Measurements from ENCODE around the gene ATP13A4. TPM values are rescaled to one million over a fixed set of nuclear protein-coding genes. Genes with fewer than 3 reads are reported as not detected.

ATP13A4 gene
- total RNA-seq, 1 donor from 2014 or later: 2.3 TPM

- no peak overlapping the region for H3K4me3 Mint-ChIP-seq (ENCODE audit: low read depth)
- H3K4me1 Mint-ChIP-seq (ENCODE audit: low read depth): no peaks in the 10 kb centered on the region
- no peak overlapping the region for H3K27ac Mint-ChIP-seq
- H3K9me3 Mint-ChIP-seq: no peaks in the 10 kb centered on the region
- no peak for DNase-seq (ENCODE audit: low spot score)
- intact Hi-C loops (cut with micrococcal nuclease): no loop called here
- H3K27me3 Mint-ChIP-seq (ENCODE audit: low read depth): no peaks in the 10 kb centered on the region
- no peaks in the 10 kb centered on the region for H3K36me3 Mint-ChIP-seq (ENCODE audit: low read depth)
Measured at GRCh38 chr3:193396451-193397244, 158.0 kb downstream of the ATP13A4 start.

DNA sequence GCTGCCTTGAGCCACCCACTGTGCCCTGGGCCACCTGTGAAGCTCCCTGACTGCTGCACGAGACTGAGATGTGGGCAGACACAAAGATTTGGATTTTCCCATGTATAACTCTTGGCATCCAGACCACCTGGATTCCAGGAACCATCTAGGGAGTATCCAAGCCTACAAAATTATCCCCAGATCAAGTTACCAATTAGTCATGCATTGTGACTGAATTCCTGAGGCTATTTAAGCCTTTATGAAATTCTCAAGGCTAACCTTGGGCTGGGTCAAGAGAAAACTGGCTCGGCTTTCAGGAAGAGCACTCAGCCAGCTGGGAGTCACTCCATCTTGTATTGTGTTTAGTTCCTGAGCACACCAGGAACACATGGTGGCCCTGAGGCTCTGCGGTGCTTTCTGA, 162.8 kb downstream of the ATP13A4 start:
- Mint-ChIP-seq H3K27me3 (ENCODE audit: low read depth) (peaks cover 2% of the 10 kb centered on the region), H3K4me3 (ENCODE audit: low read depth) (no peak overlapping the region), H3K36me3 (ENCODE audit: low read depth) (no peaks in the 10 kb centered on the region), H3K4me1 (ENCODE audit: low read depth) (no peaks in the 10 kb centered on the region), H3K27ac (no peak overlapping the region), H3K9me3 (no peaks in the 10 kb centered on the region)
- no peak for DNase-seq (ENCODE audit: low spot score)
- intact Hi-C loops (cut with micrococcal nuclease): no loop called here

GRCh38 chr3:193389335-193389734, 165.4 kb downstream of the ATP13A4 start:
- Mint-ChIP-seq H3K36me3 (ENCODE audit: low read depth) (no peaks in the 10 kb centered on the region), H3K27ac (no peak overlapping the region)
- DNase-seq (ENCODE audit: low spot score): no peak

DNA sequence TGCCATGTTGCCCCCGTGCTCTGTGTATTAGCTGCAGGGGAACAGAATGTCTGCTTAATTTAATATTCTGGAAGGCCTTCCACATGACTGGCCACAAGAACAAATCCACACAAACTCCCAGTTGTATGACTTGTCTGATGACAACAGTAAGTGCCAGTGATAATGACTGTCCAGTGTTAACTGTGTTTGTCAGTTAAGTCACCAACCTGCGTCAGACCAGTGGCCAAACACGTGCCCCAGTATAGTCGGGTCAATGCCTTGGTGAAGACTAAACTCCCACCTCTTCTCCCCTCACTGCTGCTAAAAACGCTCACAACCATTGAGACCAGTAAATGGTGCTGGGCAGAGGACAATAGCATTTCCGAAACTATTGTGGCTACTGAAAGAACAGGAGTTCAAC, 166.3 kb downstream of the ATP13A4 start:
- H3K27ac Mint-ChIP-seq: no peak overlapping the region
- H3K4me3 Mint-ChIP-seq (ENCODE audit: low read depth): no peak overlapping the region
- no peaks in the 10 kb centered on the region for H3K36me3 Mint-ChIP-seq (ENCODE audit: low read depth)
- H3K9me3 Mint-ChIP-seq: no peaks in the 10 kb centered on the region
- intact Hi-C loops (cut with micrococcal nuclease): no loop called here
- H3K27me3 Mint-ChIP-seq (ENCODE audit: low read depth): peaks cover 2% of the 10 kb centered on the region
- H3K4me1 Mint-ChIP-seq (ENCODE audit: low read depth): no peaks in the 10 kb centered on the region
- no peak for DNase-seq (ENCODE audit: low spot score)

More at GRCh38 chr3:193389335-193389734, 165.4 kb downstream of the ATP13A4 start:
- Mint-ChIP-seq H3K9me3 (no peaks in the 10 kb centered on the region), H3K4me3 (ENCODE audit: low read depth) (no peak overlapping the region), H3K27me3 (ENCODE audit: low read depth) (peaks cover 2% of the 10 kb centered on the region), H3K4me1 (ENCODE audit: low read depth) (no peaks in the 10 kb centered on the region)
- intact Hi-C loops (cut with micrococcal nuclease): no loop called here

DNA sequence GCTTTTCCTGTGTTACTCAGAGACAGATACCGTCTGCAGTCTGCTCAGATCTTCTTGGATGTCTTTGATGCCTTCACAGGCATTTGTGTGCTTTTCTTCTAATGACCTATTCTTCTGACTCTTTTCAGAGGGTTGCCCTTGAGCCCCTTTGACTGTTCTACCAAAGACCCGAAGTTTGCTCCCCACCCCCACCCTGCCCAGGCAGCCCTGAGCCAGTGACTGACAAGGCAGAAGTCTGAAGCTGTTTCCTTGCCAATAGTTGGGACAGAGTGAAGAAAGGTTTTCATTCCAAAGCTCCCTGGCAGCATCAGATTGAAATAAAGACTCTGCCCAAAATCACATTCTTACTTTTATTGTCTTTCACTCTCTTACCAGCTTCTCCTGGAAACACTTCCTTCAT, 167.1 kb downstream of the ATP13A4 start:
- intact Hi-C loops (cut with micrococcal nuclease): no loop called here
- H3K4me1 Mint-ChIP-seq (ENCODE audit: low read depth): no peaks in the 10 kb centered on the region

DNA sequence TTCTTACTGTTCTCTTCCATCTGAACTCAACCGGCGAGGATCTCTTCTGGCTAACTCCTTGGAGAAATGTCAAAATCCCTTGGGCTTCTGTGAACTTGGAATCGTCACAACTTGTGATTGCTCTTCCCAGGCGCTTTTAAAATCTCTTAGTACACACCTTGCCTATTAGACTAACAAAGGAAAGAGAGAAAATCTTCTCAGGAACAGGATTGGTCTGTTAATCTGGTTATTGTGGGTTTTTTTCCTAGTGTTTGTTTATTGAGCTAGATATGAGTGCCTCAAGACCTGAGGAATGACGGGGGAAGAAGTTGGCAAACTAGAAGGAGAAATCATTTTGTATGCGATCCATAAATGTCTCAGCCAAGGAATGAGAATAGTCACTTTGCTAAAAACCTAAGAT, 176.0 kb downstream of the ATP13A4 start, which contains the start of gene ATP13A5:
Gene ATP13A5 (minus strand): TSS at position 48 of the 400 bp plus-strand sequence. CDS start 28 bp downstream, at position 20.
- peaks cover 21% of the 10 kb centered on the region for H3K27me3 Mint-ChIP-seq (ENCODE audit: low read depth)
- DNase-seq (ENCODE audit: low spot score): no peak
- H3K27ac Mint-ChIP-seq: no peak within 1 kb of the TSS
- intact Hi-C loops (cut with micrococcal nuclease): no loop called here
- H3K4me1 Mint-ChIP-seq (ENCODE audit: low read depth): no peaks in the 10 kb centered on the region
- no peaks in the 10 kb centered on the region for H3K9me3 Mint-ChIP-seq
- no peaks in the 10 kb centered on the region for H3K36me3 Mint-ChIP-seq (ENCODE audit: low read depth)
- H3K4me3 Mint-ChIP-seq (ENCODE audit: low read depth): no peak within 1 kb of the TSS

More for the DNA sequence above, 167.1 kb downstream of the ATP13A4 start:
- Mint-ChIP-seq H3K27ac (no peak overlapping the region), H3K4me3 (ENCODE audit: low read depth) (no peak overlapping the region), H3K9me3 (no peaks in the 10 kb centered on the region), H3K36me3 (ENCODE audit: low read depth) (no peaks in the 10 kb centered on the region), H3K27me3 (ENCODE audit: low read depth) (peaks cover 3% of the 10 kb centered on the region)
- DNase-seq (ENCODE audit: low spot score): no peak

DNA sequence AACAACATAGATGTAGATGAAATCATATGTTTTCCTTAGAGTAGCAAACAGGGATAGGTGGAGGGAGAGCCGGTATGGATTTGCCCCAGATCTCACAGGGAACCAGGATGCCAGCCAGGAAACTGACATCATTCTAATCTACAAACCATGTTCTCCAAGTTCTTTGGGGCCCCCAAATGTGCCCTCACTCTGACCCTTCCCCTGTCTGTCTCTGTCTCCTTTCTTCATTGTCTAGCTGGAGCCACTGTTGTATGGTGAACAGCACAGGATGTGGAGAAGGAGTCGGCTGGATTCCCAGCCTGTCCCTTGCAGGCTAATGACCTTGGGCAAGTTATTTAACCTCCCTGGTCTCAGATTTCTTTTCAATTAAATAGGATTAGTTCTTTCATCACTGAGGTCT, 177.1 kb downstream of the ATP13A4 start:
- no peak overlapping the region for H3K4me3 Mint-ChIP-seq (ENCODE audit: low read depth)

DNA sequence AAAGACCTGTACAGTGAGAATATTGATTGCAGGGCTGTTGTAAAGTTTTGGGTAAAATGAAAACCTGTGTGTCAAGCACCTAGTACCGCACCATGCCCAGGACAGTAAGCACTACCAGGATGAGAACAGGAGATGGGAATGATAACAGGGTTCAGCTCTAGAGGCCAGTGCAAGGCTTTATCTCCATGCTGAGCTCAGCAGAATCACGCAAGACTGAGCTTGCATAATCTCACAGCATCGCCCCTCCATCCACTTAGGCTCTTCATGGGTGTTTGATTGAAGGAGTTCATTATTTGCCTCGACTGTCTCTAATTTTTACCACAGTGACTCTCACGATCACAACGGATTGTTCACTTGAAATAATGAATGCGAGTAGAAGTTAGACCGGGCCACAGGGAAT, 179.1 kb downstream of the ATP13A4 start:
- intact Hi-C loops (cut with micrococcal nuclease): no loop called here
- Mint-ChIP-seq H3K27me3 (ENCODE audit: low read depth) (peaks cover 19% of the 10 kb centered on the region), H3K4me1 (ENCODE audit: low read depth) (peaks cover 9% of the 10 kb centered on the region), H3K4me3 (ENCODE audit: low read depth) (no peak overlapping the region), H3K9me3 (no peaks in the 10 kb centered on the region), H3K27ac (no peak overlapping the region), H3K36me3 (ENCODE audit: low read depth) (no peaks in the 10 kb centered on the region)
- no peak for DNase-seq (ENCODE audit: low spot score)

More for the DNA sequence above, 177.1 kb downstream of the ATP13A4 start:
- Mint-ChIP-seq H3K9me3 (no peaks in the 10 kb centered on the region), H3K36me3 (ENCODE audit: low read depth) (no peaks in the 10 kb centered on the region), H3K27me3 (ENCODE audit: low read depth) (peaks cover 21% of the 10 kb centered on the region), H3K4me1 (ENCODE audit: low read depth) (peaks cover 7% of the 10 kb centered on the region), H3K27ac (no peak overlapping the region)
- no peak for DNase-seq (ENCODE audit: low spot score)
- intact Hi-C loops (cut with micrococcal nuclease): no loop called here

GRCh38 chr3:193372783-193373182, 181.9 kb downstream of the ATP13A4 start:
- Mint-ChIP-seq H3K4me3 (ENCODE audit: low read depth) (no peak overlapping the region), H3K4me1 (ENCODE audit: low read depth) (peaks cover 9% of the 10 kb centered on the region), H3K27ac (no peak overlapping the region), H3K36me3 (ENCODE audit: low read depth) (no peaks in the 10 kb centered on the region), H3K27me3 (ENCODE audit: low read depth) (peaks cover 16% of the 10 kb centered on the region), H3K9me3 (no peaks in the 10 kb centered on the region)
- no peak for DNase-seq (ENCODE audit: low spot score)
- intact Hi-C loops (cut with micrococcal nuclease): no loop called here

DNA sequence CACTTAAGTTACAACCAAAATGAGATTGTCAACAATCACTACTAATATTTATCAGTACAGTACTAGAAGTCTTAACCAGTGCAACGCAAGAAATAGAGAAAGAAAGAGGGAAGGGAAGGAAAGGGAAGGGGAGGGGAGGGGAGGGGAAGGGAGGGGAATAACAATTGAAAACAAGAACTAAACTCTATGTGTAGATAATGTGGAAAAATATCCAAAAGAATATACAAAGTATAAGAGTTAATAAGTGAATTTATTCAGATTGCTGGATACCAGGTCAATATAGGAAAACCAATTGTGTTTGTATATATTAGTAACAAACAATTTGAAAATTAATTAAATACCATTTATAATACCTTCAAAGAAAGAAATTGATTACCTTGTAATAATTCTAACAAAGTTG, 186.8 kb downstream of the ATP13A4 start:
- H3K9me3 Mint-ChIP-seq: no peaks in the 10 kb centered on the region
- H3K4me1 Mint-ChIP-seq (ENCODE audit: low read depth): peaks cover 5% of the 10 kb centered on the region
- peaks cover 18% of the 10 kb centered on the region for H3K27me3 Mint-ChIP-seq (ENCODE audit: low read depth)
- no peak overlapping the region for H3K4me3 Mint-ChIP-seq (ENCODE audit: low read depth)
- H3K36me3 Mint-ChIP-seq (ENCODE audit: low read depth): no peaks in the 10 kb centered on the region
- intact Hi-C loops (cut with micrococcal nuclease): loop anchor here (10.0 kb wide), 1 partner anchor 57 kb away; no protein-coding TSS in a partner anchor
- H3K27ac Mint-ChIP-seq: no peak overlapping the region
- no peak for DNase-seq (ENCODE audit: low spot score)

- Mint-ChIP-seq H3K27ac (no peak overlapping the region), H3K36me3 (ENCODE audit: low read depth) (no peaks in the 10 kb centered on the region), H3K4me1 (ENCODE audit: low read depth) (no peaks in the 10 kb centered on the region), H3K27me3 (ENCODE audit: low read depth) (no peaks in the 10 kb centered on the region), H3K9me3 (no peaks in the 10 kb centered on the region), H3K4me3 (ENCODE audit: low read depth) (no peak overlapping the region)
- no peak for DNase-seq (ENCODE audit: low spot score)
- intact Hi-C loops (cut with micrococcal nuclease): no loop called here
Measured at GRCh38 chr3:193357291-193357690, 197.4 kb downstream of the ATP13A4 start.

- H3K27me3 Mint-ChIP-seq (ENCODE audit: low read depth): no peaks in the 10 kb centered on the region
- intact Hi-C loops (cut with micrococcal nuclease): no loop called here
- no peaks in the 10 kb centered on the region for H3K36me3 Mint-ChIP-seq (ENCODE audit: low read depth)
- H3K4me1 Mint-ChIP-seq (ENCODE audit: low read depth): no peaks in the 10 kb centered on the region
- no peak overlapping the region for H3K4me3 Mint-ChIP-seq (ENCODE audit: low read depth)
- DNase-seq (ENCODE audit: low spot score): no peak
- H3K9me3 Mint-ChIP-seq: no peaks in the 10 kb centered on the region
- H3K27ac Mint-ChIP-seq: no peak overlapping the region
Measured at GRCh38 chr3:193354423-193354822, 200.3 kb downstream of the ATP13A4 start.

Data from activated T-helper 2 cell treated with anti-CD3 and anti-CD28 coated beads, Interferon-gamma antibody, Interleukin-2, Interleukin-4, amounts not matched to agents 10 μg/mL and 5 μg/mL and 100 μg/mL, durations not matched to agents 14 hours and 24 hours and 36 hours (primary cell).